Endometrial microvascular endothelial cells (primary cell): Measurements from ENCODE around the gene ARHGAP6. TPM values are rescaled to one million over a fixed set of nuclear protein-coding genes. Genes with fewer than 3 reads are reported as not detected.
"Not testable (repeated sequence)": the region's sequence is repeated elsewhere in the genome, so short reads cannot be mapped to it uniquely, and the experiment has no call there.

Source experiments
- in situ Hi-C: cut with HindIII; loops from 2 replicates; pipeline ENCODE4 v1.10.0; 2017; ENCODE audit warnings: low sequenced_read_pairs, low pct_unique_long_range_greater_than_20kb; ENCODE audit errors: inconsistent ontology term
- total RNA-seq: library from RNA; depleted of rRNA; stranded (reverse); fragments of >200 nt; gene quantifications from one replicate; pipeline ENCODE4 v1.2.3, GENCODE V29; 2015; ENCODE audit errors: inconsistent ontology term

Gene ARHGAP6
- total RNA-seq, 1 donor from 2014 or later, result 1.4 TPM

DNA sequence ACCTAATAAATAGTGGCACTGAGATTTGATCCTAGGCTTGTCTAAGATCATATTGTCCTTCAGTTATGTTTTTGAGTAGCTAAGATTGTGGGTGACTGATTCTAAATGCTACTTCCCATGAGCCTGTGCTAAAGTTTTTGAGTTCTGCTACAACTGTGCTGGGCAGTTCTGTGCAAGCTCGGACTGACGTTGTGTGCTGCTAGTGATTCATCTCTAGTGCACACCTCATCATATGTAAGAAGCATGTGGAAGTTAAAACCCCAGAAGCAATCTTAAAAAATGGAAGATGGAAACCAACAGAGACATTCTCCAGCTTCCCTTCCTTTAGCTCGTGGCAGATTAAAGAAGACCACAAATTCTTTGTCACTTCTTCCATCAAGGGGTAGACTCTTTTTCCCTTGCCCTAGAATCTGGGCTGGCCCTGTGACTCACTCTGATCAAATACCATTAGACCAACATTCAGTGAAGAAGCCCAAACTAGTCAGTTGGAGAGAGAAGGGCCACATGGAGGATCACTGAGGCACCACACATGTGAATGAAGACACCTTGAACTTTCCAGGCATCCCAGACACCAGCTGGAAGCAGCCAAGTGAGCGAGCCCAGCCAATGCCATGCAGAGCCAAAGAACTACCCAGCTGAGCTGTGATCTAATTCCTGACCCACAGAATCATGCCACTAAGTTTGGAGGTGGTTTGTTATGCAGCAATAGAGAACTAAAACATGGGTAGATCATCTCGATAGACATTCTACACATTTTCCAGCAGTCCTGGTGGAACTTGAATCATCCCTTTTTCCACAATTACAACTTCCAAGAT, 16.8 kb downstream of the ARHGAP6 start:
- in situ Hi-C loops, result no loop called here

- in situ Hi-C loops, result no loop called here
Observed at GRCh38 chrX:11647138-11647537, 18.6 kb downstream of the ARHGAP6 start.

GRCh38 chrX:11641349-11642065, 24.2 kb downstream of the ARHGAP6 start:
- in situ Hi-C loops, result no loop called here

GRCh38 chrX:11640089-11640488, 25.6 kb downstream of the ARHGAP6 start:
- in situ Hi-C loops, result no loop called here

- in situ Hi-C loops, result no loop called here
Observed at GRCh38 chrX:11632732-11633131, 33.0 kb downstream of the ARHGAP6 start.

DNA sequence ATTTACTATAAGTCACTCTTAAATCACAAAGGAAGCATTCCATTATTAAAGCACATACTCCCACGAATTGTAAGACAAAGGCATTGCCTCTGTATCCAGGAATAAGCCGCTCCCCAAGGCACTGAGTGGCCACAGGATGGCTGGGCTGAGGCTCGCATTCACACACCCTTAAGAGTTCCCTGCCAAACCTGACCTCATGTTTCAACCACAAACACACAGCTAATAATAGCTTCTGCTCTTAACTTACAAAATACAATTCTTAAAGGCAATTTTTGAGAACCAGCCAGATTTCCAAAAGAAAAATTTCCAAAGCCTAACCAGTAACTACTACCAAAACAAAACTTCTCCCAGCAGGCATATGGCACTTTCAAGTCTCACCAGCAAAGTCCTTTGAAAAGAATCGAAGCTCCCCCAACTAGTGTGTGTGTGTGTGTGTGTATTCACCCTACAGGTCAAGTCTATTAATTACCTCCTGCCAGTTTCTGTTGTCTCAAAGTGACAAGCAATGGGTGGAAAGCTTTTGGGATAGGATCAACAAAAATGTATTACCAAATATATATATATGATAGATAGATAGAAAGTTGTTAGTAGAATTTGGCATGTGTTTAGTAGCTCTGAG, 36.0 kb downstream of the ARHGAP6 start:
- in situ Hi-C loops, result no loop called here

- in situ Hi-C loops, result no loop called here
Observed at GRCh38 chrX:11628399-11628798, 37.3 kb downstream of the ARHGAP6 start.

DNA sequence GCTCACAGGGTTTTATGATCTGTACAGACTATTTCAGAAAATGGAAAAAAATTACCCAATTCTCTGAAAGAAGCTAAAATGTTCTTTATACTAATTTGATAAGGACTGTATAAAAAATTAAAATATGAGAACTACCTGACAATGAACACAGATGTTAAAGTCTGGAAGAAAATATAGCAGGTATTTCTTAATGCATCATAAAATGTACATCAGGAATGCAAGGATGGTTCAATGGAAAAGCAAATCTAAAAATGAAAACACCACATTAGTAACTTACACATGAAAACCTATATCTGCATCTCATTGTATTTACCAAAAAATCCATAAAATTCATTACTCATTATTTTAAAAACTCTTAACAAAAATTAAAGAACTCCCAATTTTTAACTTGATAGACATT, 39.4 kb downstream of the ARHGAP6 start:
- in situ Hi-C loops, result no loop called here

DNA sequence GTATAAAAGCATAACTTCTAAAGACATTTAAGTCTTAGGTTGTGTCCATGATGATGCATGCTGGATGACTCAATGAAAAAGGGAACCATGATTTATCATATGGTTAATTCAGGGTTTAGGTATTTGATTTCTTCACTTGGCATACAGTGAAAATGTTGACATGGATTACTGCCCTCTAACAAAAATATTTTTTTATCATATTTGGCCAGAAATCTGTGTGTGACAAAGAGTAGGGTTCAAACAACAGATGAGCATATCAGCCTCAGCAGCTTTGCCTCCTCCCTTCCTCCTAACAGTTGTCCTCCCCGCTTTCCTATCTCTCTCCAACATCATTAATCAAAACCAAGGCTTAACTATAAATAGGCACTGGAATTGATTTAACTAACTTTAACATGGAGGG, 46.3 kb downstream of the ARHGAP6 start:
- in situ Hi-C loops, result no loop called here

GRCh38 chrX:11614253-11614652, 51.5 kb downstream of the ARHGAP6 start:
- in situ Hi-C loops, result not testable (repeated sequence)

GRCh38 chrX:11611965-11612364, 53.8 kb downstream of the ARHGAP6 start:
- in situ Hi-C loops, result no loop called here

- in situ Hi-C loops, result no loop called here
Observed at GRCh38 chrX:11611161-11611560, 54.6 kb downstream of the ARHGAP6 start.

DNA sequence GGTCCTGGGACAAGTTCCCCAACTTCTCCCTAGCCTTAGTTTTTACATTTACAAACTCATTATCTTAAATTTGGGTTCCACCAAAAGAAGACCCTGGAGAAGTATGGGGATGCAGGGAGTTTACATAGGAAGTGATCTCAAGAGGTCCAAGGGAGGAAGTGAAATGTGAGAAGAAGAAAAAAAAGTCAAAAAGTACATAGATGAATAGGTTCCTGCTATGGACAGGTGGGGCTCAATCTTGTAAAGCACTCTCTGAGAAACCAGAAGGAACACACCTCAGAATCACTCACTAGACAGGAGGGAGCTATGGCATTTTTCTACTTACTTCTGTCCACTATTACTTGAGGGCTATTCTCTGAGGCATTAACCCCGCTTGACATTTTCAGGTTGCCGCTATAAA, 56.6 kb downstream of the ARHGAP6 start:
- in situ Hi-C loops, result no loop called here

GRCh38 chrX:11606408-11606807, 59.3 kb downstream of the ARHGAP6 start:
- in situ Hi-C loops, result no loop called here

DNA sequence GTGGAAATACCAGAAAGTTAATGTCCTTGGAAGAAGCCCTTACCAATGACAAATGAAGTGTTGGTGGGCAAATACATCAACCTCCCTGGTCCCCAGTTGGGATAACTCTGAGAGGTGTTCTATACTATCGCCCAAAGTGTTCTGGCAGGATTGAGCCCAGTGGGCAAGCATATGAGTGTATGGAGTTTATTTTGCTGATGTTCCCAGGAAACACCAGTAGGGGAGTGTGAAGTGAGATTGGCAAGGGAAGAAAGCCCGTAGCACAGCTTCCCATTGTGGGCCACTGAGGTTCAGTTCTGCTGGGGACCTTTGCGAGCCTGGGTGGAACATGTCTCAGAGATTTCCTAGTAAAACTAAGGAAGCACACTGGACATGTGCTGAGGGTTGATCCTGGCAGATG, 65.1 kb downstream of the ARHGAP6 start:
- in situ Hi-C loops, result no loop called here

- in situ Hi-C loops, result no loop called here
Observed at GRCh38 chrX:11597479-11597878, 68.2 kb downstream of the ARHGAP6 start.

- in situ Hi-C loops, result no loop called here
Observed at GRCh38 chrX:11591723-11592346, 73.9 kb downstream of the ARHGAP6 start.

GRCh38 chrX:11589641-11590040, 76.1 kb downstream of the ARHGAP6 start:
- in situ Hi-C loops, result no loop called here

DNA sequence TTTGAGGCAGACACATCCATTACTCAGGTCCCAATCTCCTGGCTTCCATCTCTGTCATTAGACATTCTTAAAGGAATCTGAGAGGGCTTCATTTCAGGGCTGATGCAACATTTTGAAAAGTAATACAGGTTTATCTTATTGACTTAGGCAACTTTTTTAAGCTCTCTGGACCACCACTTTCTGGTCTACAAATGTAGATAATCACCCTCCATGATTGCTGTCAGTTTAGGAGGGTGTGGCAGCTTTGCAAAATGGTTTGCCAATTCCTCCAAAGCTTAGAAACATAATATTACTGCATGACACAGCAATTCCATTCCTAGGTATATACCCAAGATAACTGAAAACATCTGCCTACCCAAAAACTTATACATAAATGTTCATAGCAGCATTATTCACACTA, 77.6 kb downstream of the ARHGAP6 start:
- in situ Hi-C loops, result no loop called here
